Spleen (tissue), 11 donors: ENCODE results near the gene AGTPBP1. TPM values are rescaled to one million over a fixed set of nuclear protein-coding genes. Genes with fewer than 3 reads are reported as not detected.

Source experiments
- DNase-seq: peaks from one replicate; pipeline ENCODE4 v3.0.0-alpha.2; 2020
- H3K27ac ChIP-seq, 8 donors: fragments of 200-600 bp; sonication (generic) in 7 of 8; 1 replicate in 4 of 8; 2 replicates in 4 of 8; pipeline versions ENCODE4 v1.5.0 to v1.8.0; 2016 to 2021; ENCODE audit warnings: inconsistent platforms in 4 of 8, mild to moderate bottlenecking in 4 of 8, moderate library complexity in 1 of 8
- H3K27me3 ChIP-seq, 7 donors: fragments of 200-600 bp; sonication (generic) in 6 of 7; replicated peaks in 1 of 7; 1 replicate in 4 of 7; 2 replicates in 3 of 7; pipeline versions ENCODE4 v1.5.0 to v1.8.0; 2016 to 2021; ENCODE audit warnings: inconsistent platforms in 3 of 7, mild to moderate bottlenecking in 1 of 7
- H3K36me3 ChIP-seq, 6 donors: fragments of 200-600 bp; sonication (generic) in 5 of 6; 1 replicate in 4 of 6; 2 replicates in 2 of 6; pipeline versions ENCODE4 v1.5.0 to v1.8.0; 2016 to 2021; ENCODE audit warnings: inconsistent platforms in 2 of 6
- H3K4me1 ChIP-seq, 6 donors: fragments of 200-600 bp; sonication (generic) in 5 of 6; 1 replicate in 3 of 6; 2 replicates in 3 of 6; pipeline versions ENCODE4 v1.5.0 to v1.8.0; 2016 to 2021; ENCODE audit warnings: inconsistent platforms in 3 of 6
- H3K4me3 ChIP-seq, 8 donors: fragments of 200-600 bp; sonication (generic) in 7 of 8; 1 replicate in 4 of 8; 2 replicates in 4 of 8; pipeline versions ENCODE4 v1.5.0 to v1.8.0; 2016 to 2021; ENCODE audit warnings: inconsistent platforms in 4 of 8, mild to moderate bottlenecking in 4 of 8, moderate library complexity in 2 of 8
- H3K9me3 ChIP-seq, 8 donors: fragments of 200-600 bp; sonication (generic) in 7 of 8; 1 replicate in 4 of 8; 2 replicates in 4 of 8; pipeline versions ENCODE4 v1.5.0 to v1.8.0; 2016 to 2021; ENCODE audit warnings: inconsistent platforms in 4 of 8
- CTCF ChIP-seq, 11 experiments: fragments of 200-600 bp in 7 of 11; fragments of 450-650 bp in 4 of 11; sonication (generic) in 4 of 11; IDR thresholded peaks in 8 of 11; conservative IDR thresholded peaks in 3 of 11; 1 replicate in 7 of 11; 2 replicates in 4 of 11; pipeline versions ENCODE4 v1.4.0 to v1.8.0; 2016 to 2021; ENCODE audit warnings: antibody characterized with exemption in 11 of 11, inconsistent platforms in 4 of 11, mild to moderate bottlenecking in 1 of 11
- POLR2A ChIP-seq, 3 donors: fragments of 450-650 bp; IDR thresholded peaks; one replicate each; pipeline ENCODE4 v1.5.1; 2017; ENCODE audit warnings: antibody characterized with exemption in 3 of 3, mild to moderate bottlenecking in 1 of 3
- POLR2AphosphoS5 ChIP-seq, 3 donors: sonication (generic); formaldehyde crosslinking; IDR thresholded peaks; one replicate each; pipeline ENCODE4 v1.5.1; 2017; ENCODE audit warnings: antibody characterized with exemption in 3 of 3
- WGBS, 5 donors: extraction: QIAGEN DNeasy Blood & Tissue Kit in 3 of 5; methylation state at CpG; one replicate each; pipeline versions ENCODE4 v1.1.5 to v1.1.7; 2013 to 2018; 5-methylcytosine and 5-hydroxymethylcytosine counted together
- intact Hi-C: fragments of 100-400 bp; cut with DNase I; formaldehyde crosslinking; loops from one replicate; pipeline ENCODE4 v1.15.0; 2023; ENCODE audit warnings: low total_unique reads
- polyA plus RNA-seq, 3 donors: library from polyadenylated mRNA; stranded (reverse); fragments of 200-250 nt; gene quantifications; one replicate each; pipeline ENCODE4 v1.2.1, GENCODE V29; 2013
- total RNA-seq, 7 donors: library from RNA; depleted of rRNA in 3 of 7; stranded (reverse); fragments of >200 nt in 3 of 7; fragmentation: NEBNext Ultra II Directional in 4 of 7; extraction: Animal tissue kit (Norgen Biotek cat#: 25700) in 4 of 7; gene quantifications; one replicate each; pipeline versions ENCODE4 v1.1.0 to v1.2.1, GENCODE V29; 2016 to 2021
- donor health status: healthy with polysubstance abuse.
- donor health status: DM: no; HTN: no; CAD: no; lungs with moderate emphysema.
- donor health status: DM: no; HTN: no; CAD: no.
- donor health status: Bipolar disorder and iron deficiency.
- donor health status: healthy.
- donor health status: DM: no; HTN: no; CAD: no.
- donor health status: DM: yes; HTN: yes; CAD: no.

AGTPBP1 gene
- total and polyA plus RNA-seq, 10 donors, result 5.3 to 83.6 (median 47.5) TPM

GRCh38 chr9:85534340-85534739 is 207.4 kb downstream of the AGTPBP1 start:
- intact Hi-C loops, result no loop called here
- peak; percentile 78 for DNase-seq
- WGBS, 5 donors, result 25 to 82% (median 60%) methylated on average over 5 to 8 of the region's 8 CpGs
- Histone ChIP-seq H3K27ac (peak overlapping the region in 4 of 8 donors; percentile 8 to 71 (median 40)), H3K9me3 (peaks cover 0 to 4% (median 0%) of the 10 kb centered on the region in 8 donors), H3K4me1 (peaks cover 0 to 16% (median 5%) of the 10 kb centered on the region in 6 donors), H3K27me3 (no peaks in the 10 kb centered on the region), H3K4me3 (peak overlapping the region in 1 of 8 donors; percentile 4), H3K36me3 (no peaks in the 10 kb centered on the region)
- TF ChIP-seq CTCF (IDR thresholded peaks at IDR 0.05 in 8 of 11, conservative IDR thresholded peaks at IDR 0.05 in 3 of 11) (no peak), POLR2A (IDR thresholded peaks at IDR 0.05) (no peak), POLR2AphosphoS5 (IDR thresholded peaks at IDR 0.05) (peak in 1 of 3 donors; percentile 24)

- Histone ChIP-seq H3K4me3 (no peak overlapping the region), H3K4me1 (peaks cover 0 to 22% (median 9%) of the 10 kb centered on the region in 6 donors), H3K36me3 (no peaks in the 10 kb centered on the region), H3K27ac (peak overlapping the region in 2 of 8 donors; percentile 30 to 71), H3K9me3 (peaks cover 0 to 4% (median 0%) of the 10 kb centered on the region in 8 donors), H3K27me3 (no peaks in the 10 kb centered on the region)
- no peak for DNase-seq
- intact Hi-C loops, result no loop called here
- no peak for TF ChIP-seq CTCF (IDR thresholded peaks at IDR 0.05 in 8 of 11, conservative IDR thresholded peaks at IDR 0.05 in 3 of 11)
- no peak for TF ChIP-seq POLR2AphosphoS5 (IDR thresholded peaks at IDR 0.05)
- no peak for TF ChIP-seq POLR2A (IDR thresholded peaks at IDR 0.05)
- WGBS, 5 donors, result 90 to 97% (median 95%) methylated on average over 4 of the region's 4 CpGs
Measured at GRCh38 chr9:85533538-85533937, 208.2 kb downstream of the AGTPBP1 start.

GRCh38 chr9:85530721-85531120 is 211.0 kb downstream of the AGTPBP1 start:
- intact Hi-C loops, result no loop called here
- Histone ChIP-seq H3K27ac (no peak overlapping the region), H3K27me3 (no peaks in the 10 kb centered on the region), H3K4me3 (no peak overlapping the region), H3K4me1 (peaks cover 0 to 42% (median 11%) of the 10 kb centered on the region in 6 donors), H3K9me3 (peaks cover 0 to 5% (median 0%) of the 10 kb centered on the region in 8 donors), H3K36me3 (no peaks in the 10 kb centered on the region)
- no peak for DNase-seq
- TF ChIP-seq CTCF (IDR thresholded peaks at IDR 0.05 in 8 of 11, conservative IDR thresholded peaks at IDR 0.05 in 3 of 11) (no peak), POLR2AphosphoS5 (IDR thresholded peaks at IDR 0.05) (no peak), POLR2A (IDR thresholded peaks at IDR 0.05) (no peak)
- 41 to 67% (median 64%) methylated on average over 5 of the region's 5 CpGs for WGBS, 5 donors

GRCh38 chr9:85528607-85529006 is 213.1 kb downstream of the AGTPBP1 start:
- 72 to 84% (median 83%) methylated on average over 3 to 4 of the region's 4 CpGs for WGBS, 5 donors
- no peaks in the 10 kb centered on the region for H3K36me3 ChIP-seq
- intact Hi-C loops, result no loop called here
- no peak overlapping the region for H3K4me3 ChIP-seq
- peak overlapping the region in 3 of 8 donors; percentile 27 to 46 (median 43) for H3K27ac ChIP-seq
- no peak for DNase-seq
- H3K4me1 ChIP-seq, result peaks cover 0 to 35% (median 8%) of the 10 kb centered on the region in 6 donors
- peaks cover 0 to 5% (median 0%) of the 10 kb centered on the region in 8 donors for H3K9me3 ChIP-seq
- peaks cover 0 to 12% (median 0%) of the 10 kb centered on the region in 7 donors for H3K27me3 ChIP-seq
- TF ChIP-seq POLR2A (IDR thresholded peaks at IDR 0.05) (no peak), CTCF (IDR thresholded peaks at IDR 0.05 in 8 of 11, conservative IDR thresholded peaks at IDR 0.05 in 3 of 11) (no peak), POLR2AphosphoS5 (IDR thresholded peaks at IDR 0.05) (no peak)
